ENCODE data around the gene GLYATL1.

DNA sequence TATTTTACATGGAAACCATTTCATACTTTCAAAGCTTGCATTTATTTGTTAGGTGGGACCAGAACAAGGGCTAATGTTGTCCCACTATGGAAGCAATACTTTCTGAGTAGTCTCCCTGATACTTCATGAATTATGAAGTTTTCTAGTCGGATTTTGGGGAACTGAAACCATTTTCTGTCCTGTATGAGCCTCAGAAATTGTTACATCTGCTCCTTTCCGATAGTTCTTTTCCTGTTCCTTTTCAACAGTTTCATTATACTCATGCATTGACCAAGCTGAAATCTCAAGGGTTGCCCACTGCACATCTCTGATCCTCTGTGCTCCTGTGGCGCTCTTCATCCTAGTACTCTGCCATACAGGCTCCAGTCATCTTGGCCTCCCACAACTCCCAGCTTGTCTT lies 31.5 kb upstream of the GLYATL1 start:
- TF ChIP-seq, protein P1, sequence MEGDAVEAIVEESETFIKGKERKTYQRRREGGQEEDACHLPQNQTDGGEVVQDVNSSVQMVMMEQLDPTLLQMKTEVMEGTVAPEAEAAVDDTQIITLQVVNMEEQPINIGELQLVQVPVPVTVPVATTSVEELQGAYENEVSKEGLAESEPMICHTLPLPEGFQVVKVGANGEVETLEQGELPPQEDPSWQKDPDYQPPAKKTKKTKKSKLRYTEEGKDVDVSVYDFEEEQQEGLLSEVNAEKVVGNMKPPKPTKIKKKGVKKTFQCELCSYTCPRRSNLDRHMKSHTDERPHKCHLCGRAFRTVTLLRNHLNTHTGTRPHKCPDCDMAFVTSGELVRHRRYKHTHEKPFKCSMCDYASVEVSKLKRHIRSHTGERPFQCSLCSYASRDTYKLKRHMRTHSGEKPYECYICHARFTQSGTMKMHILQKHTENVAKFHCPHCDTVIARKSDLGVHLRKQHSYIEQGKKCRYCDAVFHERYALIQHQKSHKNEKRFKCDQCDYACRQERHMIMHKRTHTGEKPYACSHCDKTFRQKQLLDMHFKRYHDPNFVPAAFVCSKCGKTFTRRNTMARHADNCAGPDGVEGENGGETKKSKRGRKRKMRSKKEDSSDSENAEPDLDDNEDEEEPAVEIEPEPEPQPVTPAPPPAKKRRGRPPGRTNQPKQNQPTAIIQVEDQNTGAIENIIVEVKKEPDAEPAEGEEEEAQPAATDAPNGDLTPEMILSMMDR (IDR thresholded peaks at IDR 0.05), result no peak
- TF ChIP-seq ZFX (IDR thresholded peaks at IDR 0.05; ENCODE audit: borderline replicate concordance), result no peak

Measured in 22Rv1 (cell line).